Activated naive CD8-positive, alpha-beta T cell treated with anti-CD3 and anti-CD28 coated beads, Interleukin-2, amount 50 U/mL, for 24 hours (primary cell): ENCODE results near the gene RNF11.
"Not testable (repeated sequence)": the region's sequence is repeated elsewhere in the genome, so short reads cannot be mapped to it uniquely, and the experiment has no call there.

Source experiments
- ATAC-seq: fragments of 150-1000 bp; cut with Tn5 transposase; one replicate; pipeline ENCODE4 v1.10.0; 2021
- DNase-seq: peaks from one replicate; pipeline ENCODE4 v3.0.0; 2021
- H3K27ac Mint-ChIP-seq: one replicate; pipeline ENCODE4 v1.8.0; 2021; ENCODE audit warnings: mild to moderate bottlenecking, mixed read lengths
- H3K27me3 Mint-ChIP-seq: one replicate; pipeline ENCODE4 v1.8.0; 2021; ENCODE audit warnings: mixed read lengths
- H3K36me3 Mint-ChIP-seq: one replicate; pipeline ENCODE4 v1.8.0; 2021; ENCODE audit warnings: low read depth, mixed read lengths
- H3K4me1 Mint-ChIP-seq: one replicate; pipeline ENCODE4 v1.8.0; 2021; ENCODE audit warnings: mixed read lengths
- H3K4me3 Mint-ChIP-seq: one replicate; pipeline ENCODE4 v1.8.0; 2021; ENCODE audit warnings: mild to moderate bottlenecking, moderate library complexity, mixed read lengths
- H3K9me3 Mint-ChIP-seq: one replicate; pipeline ENCODE4 v1.8.0; 2021; ENCODE audit warnings: mixed read lengths

RNF11 gene

DNA sequence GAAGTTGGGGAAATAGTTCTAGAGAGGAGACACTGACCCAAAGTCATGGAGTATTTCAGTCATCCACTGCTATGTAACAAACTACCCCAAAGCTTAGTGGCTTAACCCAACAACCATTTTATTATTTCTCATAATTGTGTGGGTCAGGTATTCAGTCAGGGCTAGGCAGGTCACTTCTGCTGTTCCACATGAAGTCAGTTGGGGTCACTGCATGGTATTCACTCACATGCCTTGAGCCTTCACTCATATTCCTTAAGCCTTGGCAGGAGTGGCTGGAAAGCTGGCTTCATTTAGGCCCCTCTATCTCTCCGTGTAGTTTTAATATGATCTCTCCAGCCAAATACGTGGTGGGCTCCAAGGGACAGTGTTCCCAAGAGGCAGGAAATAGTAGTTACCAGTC, 17.5 kb upstream of the RNF11 start:
- H3K4me3 Mint-ChIP-seq, result no peak overlapping the region
- peaks cover 25% of the 10 kb centered on the region for H3K4me1 Mint-ChIP-seq
- ATAC-seq (no peak), DNase-seq (no peak)
- peaks cover 3% of the 10 kb centered on the region for H3K27me3 Mint-ChIP-seq
- no peaks in the 10 kb centered on the region for H3K36me3 Mint-ChIP-seq
- H3K27ac Mint-ChIP-seq, result no peak overlapping the region
- no peaks in the 10 kb centered on the region for H3K9me3 Mint-ChIP-seq

DNA sequence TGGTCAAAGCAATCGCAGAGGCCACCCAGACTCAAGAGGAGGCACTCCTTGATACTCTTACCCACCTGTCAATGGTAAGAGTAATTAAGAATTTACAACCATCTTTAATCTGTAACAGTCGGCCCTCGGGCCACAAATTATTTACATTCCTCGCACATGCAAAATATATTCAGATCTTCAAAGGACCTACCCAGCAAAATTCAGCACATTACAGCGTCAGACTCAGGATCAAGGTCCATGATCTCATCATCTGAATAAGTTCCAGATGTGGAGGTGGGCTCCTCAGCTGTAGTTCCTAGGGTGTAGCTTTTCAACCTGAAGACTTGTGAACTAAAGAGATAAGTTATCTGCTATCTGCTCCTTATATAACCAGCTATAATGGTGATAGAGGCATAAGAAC, 17.1 kb upstream of the RNF11 start:
- peaks cover 3% of the 10 kb centered on the region for H3K27me3 Mint-ChIP-seq
- ATAC-seq (no peak), DNase-seq (no peak)
- no peak overlapping the region for H3K4me3 Mint-ChIP-seq
- peaks cover 23% of the 10 kb centered on the region for H3K4me1 Mint-ChIP-seq
- H3K36me3 Mint-ChIP-seq, result no peaks in the 10 kb centered on the region
- H3K9me3 Mint-ChIP-seq, result no peaks in the 10 kb centered on the region
- H3K27ac Mint-ChIP-seq, result no peak overlapping the region

DNA sequence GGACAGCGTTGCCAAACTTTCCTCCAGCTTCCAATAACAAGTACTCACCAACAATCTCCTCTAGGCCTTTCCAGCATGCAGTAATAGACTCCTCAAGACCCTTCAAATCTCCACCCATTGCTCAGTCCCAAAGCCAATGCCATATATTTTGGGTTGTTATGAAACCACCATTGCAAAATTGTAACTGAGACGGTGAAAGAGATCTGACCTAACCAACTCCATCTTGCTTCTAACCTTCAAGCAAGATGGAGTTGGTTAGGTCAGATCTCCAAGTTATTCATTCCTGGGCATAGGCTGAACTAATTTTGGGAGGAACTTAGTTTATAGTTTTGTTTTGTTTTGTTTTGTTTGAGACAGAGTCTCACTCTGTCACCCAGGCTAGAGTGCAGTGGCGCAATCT, 14.5 kb upstream of the RNF11 start:
- DNase-seq, H3K9me3 Mint-ChIP-seq, H3K27ac Mint-ChIP-seq, H3K36me3 Mint-ChIP-seq, H3K4me3 Mint-ChIP-seq, H3K4me1 Mint-ChIP-seq, H3K27me3 Mint-ChIP-seq, ATAC-seq: not testable (repeated sequence)

DNA sequence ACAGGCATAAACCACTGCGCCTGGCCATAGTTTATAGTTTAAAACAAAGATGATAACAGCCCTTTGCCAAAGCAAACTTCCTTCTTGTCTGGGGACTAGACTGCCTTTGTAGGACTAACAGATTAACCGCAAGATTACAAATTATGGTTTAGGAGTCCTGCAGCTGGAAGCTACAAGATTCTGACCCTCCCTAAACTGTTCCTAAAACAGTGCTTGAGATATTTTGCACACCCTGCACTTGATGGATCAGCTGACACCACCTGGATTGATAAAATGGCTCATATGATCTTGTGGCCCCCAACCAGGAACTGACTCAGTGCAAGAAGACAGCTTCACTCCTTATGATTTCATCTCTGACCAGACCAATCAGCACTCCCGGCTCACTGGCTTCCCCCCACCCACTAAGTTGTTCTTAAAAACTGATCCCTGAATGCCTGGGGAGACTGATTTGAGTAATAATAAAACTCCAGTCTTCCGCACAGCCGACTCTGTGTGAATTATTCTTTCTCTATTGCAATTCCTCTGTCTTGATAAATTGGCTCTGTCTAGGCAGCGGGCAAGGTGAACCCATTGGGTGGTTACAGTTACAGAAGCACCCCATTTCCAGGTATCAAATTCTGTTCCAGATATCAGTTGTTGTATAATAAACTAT, 13.8 kb upstream of the RNF11 start:
- Mint-ChIP-seq H3K4me3 (no peak overlapping the region), H3K9me3 (no peaks in the 10 kb centered on the region), H3K4me1 (peaks cover 5% of the 10 kb centered on the region), H3K36me3 (no peaks in the 10 kb centered on the region), H3K27me3 (peaks cover 5% of the 10 kb centered on the region), H3K27ac (no peak overlapping the region)
- DNase-seq (no peak), ATAC-seq (no peak)

DNA sequence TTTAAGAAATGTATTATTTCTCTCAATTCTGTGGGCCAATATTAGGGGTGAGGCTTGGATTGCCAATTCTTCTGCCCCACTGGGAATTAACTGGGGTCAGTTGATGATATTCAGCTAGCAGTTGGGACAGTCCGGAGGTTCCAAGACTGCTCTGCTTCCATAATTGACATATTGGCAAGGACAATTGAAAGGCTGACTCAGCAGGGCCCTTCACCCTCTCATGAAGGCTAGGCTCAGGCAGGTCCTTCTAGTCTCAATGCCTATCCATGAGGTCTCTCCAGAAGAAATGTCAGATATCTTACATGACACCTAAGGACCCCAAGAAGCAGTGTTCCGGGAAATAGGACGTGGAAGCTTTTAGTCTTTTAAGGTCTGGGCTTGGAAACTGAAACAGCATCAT, 13.3 kb upstream of the RNF11 start:
- Mint-ChIP-seq H3K4me1 (peaks cover 5% of the 10 kb centered on the region), H3K36me3 (no peaks in the 10 kb centered on the region), H3K27ac (no peak overlapping the region), H3K27me3 (peaks cover 5% of the 10 kb centered on the region), H3K4me3 (no peak overlapping the region), H3K9me3 (no peaks in the 10 kb centered on the region)
- ATAC-seq (no peak), DNase-seq (no peak)

DNA sequence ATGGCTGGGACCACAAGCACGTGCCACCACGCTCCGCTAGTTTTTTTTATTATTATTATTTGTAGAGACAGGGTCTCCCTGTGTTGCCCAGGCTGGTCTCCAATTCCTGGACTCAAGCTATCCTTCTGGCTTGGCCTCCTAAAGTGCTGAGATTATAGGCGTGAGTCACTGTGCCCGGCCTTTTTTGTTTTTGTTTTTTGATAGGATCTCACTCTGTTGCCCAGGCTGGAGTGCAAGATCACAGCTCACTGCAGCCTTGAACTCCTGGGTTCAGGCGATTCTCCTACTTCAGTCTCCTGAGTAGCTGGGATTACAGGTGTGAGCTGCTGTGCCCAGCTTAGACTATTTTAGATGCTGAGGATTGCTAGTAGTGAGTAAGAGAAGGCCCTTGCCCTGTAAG, 11.8 kb upstream of the RNF11 start:
- ATAC-seq (no peak), DNase-seq (no peak)
- no peak overlapping the region for H3K4me3 Mint-ChIP-seq
- H3K27ac Mint-ChIP-seq, result no peak overlapping the region
- peaks cover 5% of the 10 kb centered on the region for H3K27me3 Mint-ChIP-seq
- no peaks in the 10 kb centered on the region for H3K9me3 Mint-ChIP-seq
- H3K4me1 Mint-ChIP-seq, result peaks cover 5% of the 10 kb centered on the region
- H3K36me3 Mint-ChIP-seq, result no peaks in the 10 kb centered on the region

DNA sequence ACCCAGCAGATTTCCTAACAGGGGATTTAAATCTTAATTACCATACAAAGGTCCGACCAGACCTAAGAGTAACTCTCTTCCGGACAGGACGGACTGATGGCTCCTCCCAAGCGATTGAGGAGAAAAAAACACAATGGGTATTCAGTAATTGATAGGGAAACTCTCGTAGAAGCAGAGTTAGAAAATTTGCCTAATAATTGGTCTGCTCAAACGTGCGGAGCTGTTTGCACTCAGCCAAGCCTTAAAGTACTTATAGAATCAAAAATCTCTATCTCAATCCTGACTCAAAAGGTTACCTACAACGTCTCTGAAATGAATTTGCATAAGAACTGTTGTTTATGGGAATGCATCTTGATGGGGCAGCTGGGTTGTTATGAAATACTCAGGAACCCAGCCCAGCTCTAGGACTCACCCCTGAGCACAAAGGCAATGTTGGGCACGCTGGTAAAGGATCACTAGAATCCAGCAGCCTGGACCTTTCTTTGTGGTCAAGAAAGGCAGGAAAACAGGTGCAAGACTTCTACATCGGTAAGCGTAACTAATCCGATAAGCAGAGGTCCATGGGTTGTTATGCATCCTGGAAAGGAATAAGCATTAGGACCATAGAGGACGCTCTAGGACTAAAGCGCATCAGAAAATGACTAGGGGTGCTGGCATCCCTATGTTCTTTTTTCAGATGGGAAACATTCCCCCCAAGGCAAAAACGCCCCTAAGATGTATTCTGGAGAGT, 8.7 kb upstream of the RNF11 start:
- DNase-seq, H3K27ac Mint-ChIP-seq, H3K4me1 Mint-ChIP-seq, H3K27me3 Mint-ChIP-seq, H3K9me3 Mint-ChIP-seq, H3K36me3 Mint-ChIP-seq, H3K4me3 Mint-ChIP-seq, ATAC-seq: not testable (repeated sequence)

DNA sequence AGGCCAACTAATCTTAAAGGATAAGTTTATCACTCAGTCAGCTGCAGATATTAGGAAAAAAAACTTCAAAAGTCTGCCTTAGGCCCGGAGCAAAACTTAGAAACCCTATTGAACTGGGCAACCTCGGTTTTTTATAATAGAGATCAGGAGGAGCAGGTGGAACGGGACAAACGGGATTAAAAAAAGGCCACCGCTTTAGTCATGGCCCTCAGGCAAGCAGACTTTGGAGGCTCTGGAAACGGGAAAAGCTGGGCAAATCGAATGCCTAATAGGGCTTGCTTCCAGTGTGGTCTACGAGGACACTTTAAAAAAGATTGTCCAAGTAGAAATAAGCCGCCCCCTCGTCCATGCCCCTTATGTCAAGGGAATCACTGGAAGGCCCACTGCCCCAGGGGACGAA, 7.6 kb upstream of the RNF11 start:
- DNase-seq, result not testable (repeated sequence)

DNA sequence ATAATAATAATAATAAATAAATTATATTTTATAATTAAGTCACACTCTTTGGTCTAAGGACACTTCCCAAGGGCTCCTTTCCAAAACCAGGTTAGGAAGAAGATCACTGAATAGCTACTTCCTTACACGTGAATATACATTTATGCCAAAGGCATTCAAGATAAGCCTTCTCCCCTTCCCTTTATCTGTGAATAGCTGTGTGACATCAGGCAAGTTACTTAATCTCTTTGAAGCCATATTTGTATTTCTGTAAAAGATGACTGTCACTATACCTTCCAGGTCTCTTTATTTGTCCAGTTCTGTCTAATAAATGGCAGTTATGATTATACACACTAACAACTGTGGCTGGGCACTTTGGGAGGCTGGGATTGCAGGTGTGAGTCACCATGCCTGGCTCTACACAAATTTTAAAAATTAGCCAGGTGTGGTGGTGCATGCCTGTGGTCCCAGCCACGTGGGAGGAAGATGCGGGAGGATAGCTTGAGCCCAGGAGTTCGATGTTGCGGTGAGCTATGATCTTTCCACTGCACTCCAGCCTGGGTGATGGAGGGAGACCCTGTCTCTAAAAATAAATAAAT, 5.5 kb upstream of the RNF11 start:
- no peak for DNase-seq
- Mint-ChIP-seq H3K9me3 (no peaks in the 10 kb centered on the region), H3K27me3 (peaks cover 2% of the 10 kb centered on the region), H3K36me3 (no peaks in the 10 kb centered on the region), H3K4me3 (no peak overlapping the region), H3K4me1 (peaks cover 15% of the 10 kb centered on the region), H3K27ac (no peak overlapping the region)
- no peak for ATAC-seq

More for the DNA sequence above, 7.6 kb upstream of the RNF11 start:
- ATAC-seq, H3K4me3 Mint-ChIP-seq, H3K36me3 Mint-ChIP-seq, H3K9me3 Mint-ChIP-seq, H3K27me3 Mint-ChIP-seq, H3K4me1 Mint-ChIP-seq, H3K27ac Mint-ChIP-seq: not testable (repeated sequence)

DNA sequence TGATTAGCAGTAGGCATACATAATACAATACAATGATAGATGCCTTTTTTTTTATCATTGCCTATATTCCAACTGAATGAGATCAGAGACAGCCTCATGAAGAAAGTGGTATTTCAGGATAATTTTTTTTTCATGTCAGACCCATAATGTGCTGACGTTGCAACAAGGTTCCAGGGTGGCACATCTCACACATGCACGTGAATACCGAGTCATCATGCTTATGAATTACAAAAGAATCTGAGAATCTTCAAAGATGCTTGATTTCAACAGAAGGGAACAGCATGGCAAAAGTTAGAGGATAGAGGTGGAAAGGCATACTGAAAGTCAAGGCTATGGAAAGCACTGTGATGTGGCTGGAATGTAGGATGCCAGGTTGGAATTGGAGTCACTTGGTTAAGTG, 5.0 kb upstream of the RNF11 start:
- no peak overlapping the region for H3K27ac Mint-ChIP-seq
- H3K9me3 Mint-ChIP-seq, result no peaks in the 10 kb centered on the region
- ATAC-seq, result no peak
- peaks cover 19% of the 10 kb centered on the region for H3K4me1 Mint-ChIP-seq
- peaks cover 2% of the 10 kb centered on the region for H3K27me3 Mint-ChIP-seq
- H3K4me3 Mint-ChIP-seq, result no peak overlapping the region
- H3K36me3 Mint-ChIP-seq, result no peaks in the 10 kb centered on the region
- DNase-seq, result no peak

DNA sequence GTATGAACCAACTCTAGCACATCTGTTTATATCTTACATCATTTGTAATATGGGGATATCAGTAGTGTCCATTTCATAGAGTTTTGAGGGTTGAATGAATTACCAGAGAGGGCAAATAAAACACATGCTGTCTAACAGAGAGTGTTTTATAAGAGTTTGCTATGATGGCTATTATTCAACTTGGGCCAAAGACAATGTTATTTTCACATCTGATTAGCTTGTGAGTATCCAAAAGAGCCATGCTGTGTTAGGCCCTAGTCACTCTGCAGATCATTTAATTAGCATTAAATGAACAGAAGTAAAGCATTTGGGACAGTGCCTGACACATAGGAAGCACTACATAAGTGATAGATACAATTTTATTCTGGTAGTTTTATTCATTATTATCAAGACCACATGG, 4.2 kb upstream of the RNF11 start:
- no peak overlapping the region for H3K27ac Mint-ChIP-seq
- no peak overlapping the region for H3K4me3 Mint-ChIP-seq
- H3K9me3 Mint-ChIP-seq, result no peaks in the 10 kb centered on the region
- ATAC-seq (no peak), DNase-seq (no peak)
- peaks cover under 1% of the 10 kb centered on the region for H3K27me3 Mint-ChIP-seq
- H3K4me1 Mint-ChIP-seq, result peaks cover 19% of the 10 kb centered on the region
- H3K36me3 Mint-ChIP-seq, result no peaks in the 10 kb centered on the region

DNA sequence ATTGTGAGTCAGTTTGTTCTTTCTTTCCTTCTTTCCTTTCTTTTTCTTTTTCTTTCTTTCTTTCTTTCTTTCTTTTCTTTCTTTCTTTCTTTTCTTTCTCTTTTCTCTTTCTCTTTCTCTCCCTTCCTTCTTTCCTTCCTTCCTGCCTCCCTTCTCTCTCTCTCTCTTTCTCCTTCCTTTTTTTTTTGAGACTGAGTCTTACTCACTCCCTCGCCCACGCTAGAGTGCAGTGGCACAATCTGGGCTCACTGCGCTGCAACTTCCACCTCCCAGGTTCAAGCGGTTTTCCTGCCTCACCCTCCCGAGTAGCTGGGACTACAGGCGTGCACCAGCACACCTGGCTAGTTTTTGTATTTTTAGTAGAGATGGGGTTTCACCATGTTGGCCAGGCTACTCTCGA, 1.8 kb upstream of the RNF11 start:
- ATAC-seq, H3K27me3 Mint-ChIP-seq, DNase-seq, H3K36me3 Mint-ChIP-seq, H3K4me3 Mint-ChIP-seq, H3K27ac Mint-ChIP-seq, H3K9me3 Mint-ChIP-seq: not testable (repeated sequence)
- H3K4me1 Mint-ChIP-seq, result peaks cover 23% of the 10 kb centered on the region

DNA sequence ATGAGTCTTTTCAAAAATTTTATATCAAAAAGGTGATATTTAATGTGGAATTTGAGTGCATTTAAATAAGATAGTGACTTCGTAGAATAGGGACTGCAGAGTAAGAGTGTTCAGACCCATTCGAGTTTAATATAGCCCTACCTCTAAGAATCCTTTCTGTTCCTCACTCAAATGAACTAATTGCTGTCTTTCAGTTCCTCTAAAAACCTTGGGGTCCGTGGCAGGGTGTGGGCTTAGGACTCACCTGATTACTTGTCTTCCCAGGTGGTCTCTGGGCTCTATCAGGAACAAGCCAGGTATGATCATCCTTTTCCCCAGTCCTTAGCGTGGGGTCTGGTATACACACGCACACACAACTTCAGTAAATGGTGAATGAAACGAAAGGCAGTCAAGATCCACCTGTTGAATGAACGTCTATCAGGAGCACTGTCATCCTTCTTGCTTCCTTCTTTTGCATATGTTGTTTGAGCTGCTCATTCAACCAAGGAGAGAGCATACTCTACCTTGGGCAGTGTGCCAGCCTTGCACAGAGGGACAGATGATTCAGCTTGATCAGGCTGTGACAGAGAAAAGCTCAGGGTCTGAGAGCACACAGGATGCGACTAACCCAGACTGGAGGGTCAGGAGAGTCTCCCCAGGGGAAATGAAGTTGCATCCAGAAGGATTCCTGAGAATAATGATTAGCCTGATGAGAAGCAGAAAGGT, 1.2 kb upstream of the RNF11 start:
- Mint-ChIP-seq H3K27ac (peak overlapping the region; percentile 74), H3K4me3 (peak overlapping the region; percentile 82), H3K36me3 (no peaks in the 10 kb centered on the region), H3K4me1 (peaks cover 28% of the 10 kb centered on the region), H3K9me3 (no peaks in the 10 kb centered on the region), H3K27me3 (no peaks in the 10 kb centered on the region)
- peak; percentile 55 for DNase-seq
- no peak for ATAC-seq

DNA sequence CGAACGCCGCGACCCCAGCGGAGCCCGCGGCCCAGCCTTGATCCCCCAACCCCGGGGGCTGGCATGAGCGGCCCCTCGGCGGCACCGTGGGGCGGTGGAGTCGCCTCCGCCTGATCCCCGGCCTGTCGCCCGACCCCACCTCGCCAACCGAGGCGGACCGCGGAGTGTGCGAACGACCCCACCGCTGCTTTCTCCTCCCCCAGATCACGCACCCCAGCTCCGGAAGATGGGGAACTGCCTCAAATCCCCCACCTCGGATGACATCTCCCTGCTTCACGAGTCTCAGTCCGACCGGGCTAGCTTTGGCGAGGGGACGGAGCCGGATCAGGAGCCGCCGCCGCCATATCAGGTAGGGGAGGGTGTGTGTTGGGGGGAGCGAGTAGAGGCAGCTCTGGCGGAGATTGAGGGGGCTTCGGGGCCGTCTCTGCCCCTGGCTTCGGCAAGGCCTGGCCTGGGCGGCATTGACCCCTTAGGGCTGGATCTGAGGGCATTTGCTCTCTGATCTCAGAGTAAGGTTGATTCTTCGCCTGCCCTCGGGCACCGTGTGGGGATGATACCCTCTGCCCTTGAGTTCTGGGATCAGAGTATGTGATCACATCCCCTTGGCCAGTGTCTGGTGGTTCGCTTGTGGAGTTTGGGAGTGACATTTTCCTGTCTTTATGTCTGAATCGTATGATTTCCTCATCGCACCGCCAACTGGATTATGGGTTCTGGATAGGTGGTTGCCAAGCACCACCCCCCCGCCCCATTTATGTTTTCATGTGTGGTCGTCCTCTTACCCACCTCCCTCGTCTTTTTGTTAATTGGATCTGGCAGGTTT, 668 bp downstream of the RNF11 start:
- ATAC-seq (peak; percentile 42), DNase-seq (peak; percentile 49)
- no peaks in the 10 kb centered on the region for H3K27me3 Mint-ChIP-seq
- H3K27ac Mint-ChIP-seq, result no peak overlapping the region
- H3K4me3 Mint-ChIP-seq, result no peak overlapping the region
- H3K4me1 Mint-ChIP-seq, result peaks cover 44% of the 10 kb centered on the region
- H3K36me3 Mint-ChIP-seq, result no peaks in the 10 kb centered on the region
- H3K9me3 Mint-ChIP-seq, result no peaks in the 10 kb centered on the region
